22Rv1 (cell line): ENCODE results near the gene ERICH6B.

ENCODE experiments used
- H3K27ac ChIP-seq: fragments of 450-650 bp; 2 replicates; pipeline ENCODE4 v1.5.1; 2017
- ZFX ChIP-seq: fragments of 450-650 bp; IDR thresholded peaks from 2 replicates; pipeline ENCODE4 v1.6.1; 2017; ENCODE audit warnings: antibody characterized with exemption, borderline replicate concordance
- TF ChIP-seq, protein P1 (sequence below): fragments of 450-650 bp; IDR thresholded peaks from 2 replicates; pipeline ENCODE4 v1.5.1; 2017; ENCODE audit warnings: mild to moderate bottlenecking

Gene ERICH6B

DNA sequence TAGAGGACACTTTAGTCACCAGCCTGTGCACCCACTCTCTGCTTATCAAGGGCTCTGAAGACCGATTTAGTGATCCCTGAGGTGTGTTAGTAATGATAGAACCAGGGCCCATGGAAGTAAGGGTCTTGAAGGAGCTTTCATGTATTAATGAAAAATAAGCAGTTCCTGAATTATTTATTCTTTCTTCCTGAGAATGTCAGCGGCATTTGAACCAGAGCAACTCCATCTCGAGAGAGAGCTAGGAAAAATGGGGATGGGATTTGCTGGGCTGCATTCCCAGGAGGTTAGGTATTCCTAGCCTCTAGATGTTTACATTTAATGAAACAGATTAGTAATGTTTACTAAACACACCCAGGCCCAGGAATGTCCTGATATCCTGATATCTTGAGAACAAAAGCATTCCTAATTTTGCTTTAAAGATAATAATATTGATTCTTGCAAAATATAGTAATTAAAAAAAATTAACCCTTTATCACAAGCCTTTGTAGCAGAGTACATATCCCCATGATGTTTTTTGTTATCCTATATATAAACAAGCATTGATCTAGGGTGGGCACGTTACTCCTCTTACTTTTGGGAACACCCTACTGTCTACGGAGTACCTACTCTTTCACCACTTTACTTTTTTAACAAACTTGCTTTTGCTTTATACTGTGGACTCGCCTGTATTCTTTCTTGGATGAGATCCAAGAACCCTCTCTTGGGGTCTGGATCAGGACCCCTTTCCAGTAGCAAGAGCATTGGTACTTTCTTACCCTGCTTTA, 87.7 kb downstream of the ERICH6B start:
- TF ChIP-seq, protein P1, sequence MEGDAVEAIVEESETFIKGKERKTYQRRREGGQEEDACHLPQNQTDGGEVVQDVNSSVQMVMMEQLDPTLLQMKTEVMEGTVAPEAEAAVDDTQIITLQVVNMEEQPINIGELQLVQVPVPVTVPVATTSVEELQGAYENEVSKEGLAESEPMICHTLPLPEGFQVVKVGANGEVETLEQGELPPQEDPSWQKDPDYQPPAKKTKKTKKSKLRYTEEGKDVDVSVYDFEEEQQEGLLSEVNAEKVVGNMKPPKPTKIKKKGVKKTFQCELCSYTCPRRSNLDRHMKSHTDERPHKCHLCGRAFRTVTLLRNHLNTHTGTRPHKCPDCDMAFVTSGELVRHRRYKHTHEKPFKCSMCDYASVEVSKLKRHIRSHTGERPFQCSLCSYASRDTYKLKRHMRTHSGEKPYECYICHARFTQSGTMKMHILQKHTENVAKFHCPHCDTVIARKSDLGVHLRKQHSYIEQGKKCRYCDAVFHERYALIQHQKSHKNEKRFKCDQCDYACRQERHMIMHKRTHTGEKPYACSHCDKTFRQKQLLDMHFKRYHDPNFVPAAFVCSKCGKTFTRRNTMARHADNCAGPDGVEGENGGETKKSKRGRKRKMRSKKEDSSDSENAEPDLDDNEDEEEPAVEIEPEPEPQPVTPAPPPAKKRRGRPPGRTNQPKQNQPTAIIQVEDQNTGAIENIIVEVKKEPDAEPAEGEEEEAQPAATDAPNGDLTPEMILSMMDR = no peak
- no peak for TF ChIP-seq ZFX

DNA sequence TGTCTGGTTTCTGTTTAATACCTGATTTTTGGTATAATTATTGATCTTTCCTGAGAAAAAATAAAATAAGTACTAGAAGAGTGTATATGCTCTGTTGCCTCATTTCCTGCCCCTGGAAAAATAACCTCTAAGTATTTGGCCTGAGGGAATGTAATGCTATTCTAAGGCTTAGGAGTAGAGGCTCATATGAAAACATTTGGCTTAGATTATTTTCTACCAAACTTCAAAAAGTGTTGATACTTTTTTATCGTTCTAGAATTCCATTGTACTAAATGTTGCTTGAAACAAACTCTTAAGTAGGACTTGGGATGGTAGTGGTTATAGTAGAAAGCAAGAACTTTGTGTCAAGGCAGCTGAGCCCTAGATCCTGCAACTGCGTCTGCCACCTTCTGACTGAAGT, 93.0 kb downstream of the ERICH6B start:
- H3K27ac ChIP-seq = no peak overlapping the region
- no peak for TF ChIP-seq ZFX
- TF ChIP-seq, protein P1 = no peak

More for the DNA sequence above, 87.7 kb downstream of the ERICH6B start:
- H3K27ac ChIP-seq = peak overlapping the region; percentile 6

DNA sequence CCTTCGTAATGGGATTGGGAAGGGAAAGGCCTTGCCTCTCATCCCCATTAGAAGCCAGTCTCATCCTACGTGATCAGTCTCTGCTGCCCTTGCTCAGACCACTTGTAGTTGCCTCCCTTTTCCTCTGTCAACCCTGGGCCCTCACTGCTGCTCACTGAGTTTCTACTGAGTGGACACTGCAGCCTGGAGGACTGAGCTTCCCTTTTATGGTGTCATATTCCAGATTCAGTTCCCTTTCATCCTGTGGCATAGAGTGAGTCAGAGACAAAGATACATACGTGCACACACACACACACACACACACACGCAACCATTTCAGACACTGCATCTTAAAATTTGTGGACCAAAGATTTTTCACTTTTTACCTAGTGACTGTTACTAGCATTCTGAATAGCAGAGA, 94.2 kb downstream of the ERICH6B start:
- H3K27ac ChIP-seq = no peak overlapping the region
- TF ChIP-seq, protein P1 = no peak
- TF ChIP-seq ZFX = no peak

DNA sequence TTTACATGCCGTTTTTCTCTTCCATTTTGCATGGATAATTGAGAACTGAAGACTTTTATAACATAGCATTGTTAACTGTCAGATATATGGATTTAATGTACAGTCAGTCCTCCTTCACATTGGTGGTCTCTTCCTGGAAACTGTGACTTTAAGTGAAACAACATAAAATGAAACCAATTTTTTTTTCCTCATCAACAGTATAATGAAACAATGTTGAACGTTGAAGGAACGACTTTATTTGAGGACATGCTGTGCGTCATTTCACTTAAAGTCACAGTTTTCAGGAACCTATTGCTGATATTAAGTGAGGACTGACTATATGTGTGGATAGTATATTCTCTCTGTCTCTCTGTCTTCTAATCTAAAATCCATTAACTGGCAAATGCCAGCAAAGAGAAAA, 96.0 kb downstream of the ERICH6B start:
- TF ChIP-seq, protein P1 = no peak
- TF ChIP-seq ZFX = no peak
- H3K27ac ChIP-seq = no peak overlapping the region

DNA sequence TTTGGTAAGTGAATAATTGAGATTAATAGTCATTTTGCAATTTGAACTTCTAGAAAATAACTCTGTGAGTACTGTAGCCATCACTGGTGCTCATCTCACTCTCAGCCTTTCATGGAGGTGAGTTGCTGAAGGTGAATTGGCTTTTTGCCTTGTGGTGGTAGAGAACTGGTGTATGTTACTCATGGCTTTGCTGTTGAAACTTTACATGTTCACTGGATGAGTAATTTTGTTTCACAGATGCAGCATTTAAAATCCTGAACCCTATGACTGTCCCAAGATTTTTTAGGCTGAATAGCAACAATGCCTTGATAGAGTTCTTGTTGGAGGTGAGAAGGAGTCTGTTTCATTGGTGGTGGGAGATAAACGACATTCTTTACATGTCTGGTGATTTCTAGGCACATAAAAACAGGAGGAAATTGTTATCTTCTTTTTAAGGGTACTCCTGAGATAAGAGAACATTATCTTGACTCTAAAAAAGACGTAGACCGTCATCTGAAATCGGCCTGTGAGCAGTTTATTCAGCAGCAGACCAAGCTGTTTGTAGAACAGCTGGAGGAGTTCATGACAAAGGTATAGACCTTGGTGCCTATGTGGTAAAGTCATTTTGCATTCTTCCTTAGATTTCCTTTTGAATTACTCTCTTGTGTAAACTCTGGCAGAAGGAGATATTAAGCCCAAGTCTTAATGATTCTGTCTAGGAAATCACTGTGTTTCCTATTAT, 96.9 kb downstream of the ERICH6B start:
- TF ChIP-seq, protein P1 = no peak
- no peak for TF ChIP-seq ZFX
- H3K27ac ChIP-seq = no peak overlapping the region

DNA sequence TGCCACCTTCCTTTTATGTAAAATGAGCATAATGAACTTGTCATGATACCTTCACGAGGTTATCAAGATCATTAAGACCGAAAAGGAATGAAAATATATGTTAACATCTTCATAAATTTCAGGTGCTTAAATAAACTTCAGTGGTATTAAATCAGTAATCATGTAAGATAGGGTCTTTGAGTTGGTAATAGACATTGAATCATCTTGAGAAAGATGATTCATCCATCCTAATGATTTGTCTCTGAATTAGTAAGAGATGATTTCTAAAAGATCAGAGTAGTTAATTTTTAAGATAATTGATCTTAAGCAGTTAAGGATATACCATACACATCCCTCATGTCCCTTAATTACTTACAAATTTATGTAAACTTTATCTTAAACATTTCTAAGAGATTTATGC, 98.8 kb downstream of the ERICH6B start:
- no peak for TF ChIP-seq ZFX
- TF ChIP-seq, protein P1 = no peak
- H3K27ac ChIP-seq = no peak overlapping the region

DNA sequence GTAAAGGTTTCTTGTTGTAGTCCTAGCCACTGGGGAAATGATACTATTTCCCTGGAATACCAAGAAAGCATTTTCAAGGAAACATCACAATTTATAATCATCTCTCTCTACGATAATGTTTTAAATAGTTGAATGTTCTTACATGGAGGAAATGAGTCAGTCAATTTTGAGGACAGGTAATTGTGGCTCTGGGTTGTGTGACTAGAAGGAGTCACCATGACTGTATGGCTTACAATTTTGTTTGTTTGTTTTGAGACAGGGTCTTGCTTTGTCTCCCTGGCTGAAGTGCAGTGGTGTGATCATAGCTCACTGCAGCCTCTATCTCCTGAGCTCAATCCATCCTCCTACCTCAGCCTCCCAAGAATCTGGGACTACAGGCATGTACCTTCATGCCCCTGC, 103.4 kb downstream of the ERICH6B start:
- H3K27ac ChIP-seq = no peak overlapping the region
- no peak for TF ChIP-seq ZFX
- TF ChIP-seq, protein P1 = no peak
